Neural progenitor cell (in vitro differentiated cells): ENCODE results near the gene ENAH. TPM values are rescaled to one million over a fixed set of nuclear protein-coding genes. Genes with fewer than 3 reads are reported as not detected.

Experiments used
- DNase-seq: peaks from one replicate; pipeline ENCODE4 v3.0.0-alpha.2; 2016; ENCODE audit warnings: low spot score
- H2AFZ ChIP-seq: fragments of 200-600 bp; sonication (generic); replicated peaks from 2 replicates; pipeline ENCODE4 v1.6.1; 2016; ENCODE audit warnings: antibody characterized with exemption
- H3F3A ChIP-seq: fragments of 200-600 bp; sonication (generic); 2 replicates; pipeline ENCODE4 v1.6.1; 2016; ENCODE audit warnings: antibody characterized with exemption, low read depth
- H3K27ac ChIP-seq: fragments of 200-600 bp; sonication (generic); 2 replicates; pipeline ENCODE4 v1.5.1; 2016; ENCODE audit warnings: mild to moderate bottlenecking
- H3K27me3 ChIP-seq: fragments of 200-600 bp; sonication (generic); 2 replicates; pipeline ENCODE4 v1.6.1; 2016; ENCODE audit warnings: mild to moderate bottlenecking, moderate library complexity
- H3K36me3 ChIP-seq: fragments of 200-600 bp; sonication (generic); 2 replicates; pipeline ENCODE4 v1.5.1; 2016
- H3K4me1 ChIP-seq: fragments of 200-600 bp; sonication (generic); 2 replicates; pipeline ENCODE4 v1.6.1; 2016; ENCODE audit warnings: mixed run types
- H3K4me2 ChIP-seq: fragments of 200-600 bp; sonication (generic); 2 replicates; pipeline ENCODE4 v1.6.1; 2016
- H3K4me3 ChIP-seq: fragments of 200-600 bp; sonication (generic); 2 replicates; pipeline ENCODE4 v1.5.1; 2016
- H3K79me2 ChIP-seq: fragments of 200-600 bp; sonication (generic); 2 replicates; pipeline ENCODE4 v1.6.1; 2016; ENCODE audit warnings: low read depth
- H3K9ac ChIP-seq: fragments of 200-600 bp; sonication (generic); 2 replicates; pipeline ENCODE4 v1.6.1; 2016
- H3K9me3 ChIP-seq: fragments of 200-600 bp; sonication (generic); 2 replicates; pipeline ENCODE4 v1.5.1; 2016; ENCODE audit warnings: low read depth
- H4K20me1 ChIP-seq: fragments of 200-600 bp; sonication (generic); 2 replicates; pipeline ENCODE4 v1.6.1; 2016; ENCODE audit warnings: low read depth
- H3K27ac Mint-ChIP-seq: 3 replicates; pipeline ENCODE4 v1.8.0; 2021; ENCODE audit warnings: mixed read lengths
- H3K27me3 Mint-ChIP-seq: 2 replicates; pipeline ENCODE4 v1.8.0; 2022; ENCODE audit warnings: low read depth, mild to moderate bottlenecking, inconsistent platforms, moderate library complexity, mixed read lengths; ENCODE audit not compliant: insufficient read depth
- H3K36me3 Mint-ChIP-seq: 3 replicates; pipeline ENCODE4 v1.8.0; 2021; ENCODE audit warnings: mixed read lengths
- H3K4me1 Mint-ChIP-seq: 3 replicates; pipeline ENCODE4 v1.8.0; 2021; ENCODE audit warnings: mixed read lengths
- H3K4me3 Mint-ChIP-seq: 3 replicates; pipeline ENCODE4 v1.8.0; 2021; ENCODE audit warnings: mild to moderate bottlenecking, moderate library complexity, mixed read lengths
- H3K9me3 Mint-ChIP-seq: 3 replicates; pipeline ENCODE4 v1.8.0; 2020; ENCODE audit warnings: mixed read lengths
- CTCF ChIP-seq: fragments of 200-600 bp; sonication (generic); IDR thresholded peaks from 2 replicates; pipeline ENCODE4 v1.5.1; 2017; ENCODE audit warnings: antibody characterized with exemption, mild to moderate bottlenecking
- EZH2 ChIP-seq: fragments of 200-600 bp; sonication (generic); IDR thresholded peaks from 2 replicates; pipeline ENCODE4 v1.6.1; 2017; ENCODE audit warnings: antibody characterized with exemption, mild to moderate bottlenecking, moderate library complexity
- EZH2phosphoT487 ChIP-seq: fragments of 200-600 bp; sonication (generic); IDR thresholded peaks from 2 replicates; pipeline ENCODE4 v1.6.1; 2017; ENCODE audit warnings: antibody characterized with exemption
- total RNA-seq: library from RNA; depleted of rRNA; stranded (reverse); fragments of >200 nt; gene quantifications from 2 replicates; pipeline ENCODE4 v1.2.3, GENCODE V29; 2015; ENCODE audit warnings: low replicate concordance

Gene ENAH
- total RNA-seq, 1 donor from 2014 or later: 346 TPM

- peaks cover 27% of the 10 kb centered on the region for H3K36me3 Mint-ChIP-seq
- H3K9me3 ChIP-seq: no peaks in the 10 kb centered on the region
- TF ChIP-seq EZH2phosphoT487 (no peak), EZH2 (no peak), CTCF (no peak)
- no peak overlapping the region for H3K4me2 ChIP-seq
- H4K20me1 ChIP-seq: peaks cover 57% of the 10 kb centered on the region
- peaks cover 12% of the 10 kb centered on the region for H3K36me3 ChIP-seq
- no peaks in the 10 kb centered on the region for H3K9me3 Mint-ChIP-seq
- peaks cover 97% of the 10 kb centered on the region for H3K79me2 ChIP-seq
- H3K4me3 Mint-ChIP-seq: no peak overlapping the region
- peaks cover 37% of the 10 kb centered on the region for H3F3A ChIP-seq
- peaks cover 13% of the 10 kb centered on the region for H3K4me1 ChIP-seq
- no peaks in the 10 kb centered on the region for H3K27me3 Mint-ChIP-seq
- H3K9ac ChIP-seq: no peak overlapping the region
- H3K4me3 ChIP-seq: no peak overlapping the region
- H2AFZ ChIP-seq: no peak overlapping the region
- H3K4me1 Mint-ChIP-seq: no peaks in the 10 kb centered on the region
- H3K27me3 ChIP-seq: no peaks in the 10 kb centered on the region
- no peak overlapping the region for H3K27ac ChIP-seq
- DNase-seq: no peak
- no peak overlapping the region for H3K27ac Mint-ChIP-seq
Observed at GRCh38 chr1:225526878-225527277, 126.0 kb downstream of the ENAH start.

DNA sequence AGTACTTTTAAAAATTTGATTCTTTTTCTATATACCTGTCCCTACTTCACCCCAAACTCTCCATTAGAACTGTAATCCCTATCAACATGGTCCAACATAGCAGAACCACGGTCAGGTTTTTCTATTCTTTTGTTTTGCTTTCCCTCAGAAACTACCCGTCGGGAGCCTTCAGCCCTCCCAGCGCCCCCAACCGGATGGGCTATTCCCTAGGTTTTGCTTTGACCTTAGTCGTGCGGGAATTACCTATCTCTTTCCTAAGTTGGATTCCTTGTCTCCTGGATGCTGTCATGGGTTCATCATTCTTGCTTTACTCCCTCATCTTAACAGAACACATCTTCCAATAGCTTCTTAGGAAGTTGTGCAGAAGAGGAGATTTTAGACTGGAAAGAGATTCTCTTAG is 127.5 kb downstream of the ENAH start:
- H3K36me3 ChIP-seq: peaks cover 6% of the 10 kb centered on the region
- no peak overlapping the region for H3K27ac ChIP-seq
- no peak for TF ChIP-seq EZH2phosphoT487
- H4K20me1 ChIP-seq: peaks cover 44% of the 10 kb centered on the region
- H3K79me2 ChIP-seq: peaks cover 96% of the 10 kb centered on the region
- H3K9ac ChIP-seq: no peak overlapping the region
- no peaks in the 10 kb centered on the region for H3K27me3 Mint-ChIP-seq
- H3K4me2 ChIP-seq: no peak overlapping the region
- H3K4me1 ChIP-seq: peaks cover 13% of the 10 kb centered on the region
- no peak overlapping the region for H3K4me3 Mint-ChIP-seq
- no peak for DNase-seq
- H3K4me3 ChIP-seq: no peak overlapping the region
- H2AFZ ChIP-seq: no peak overlapping the region
- no peaks in the 10 kb centered on the region for H3K27me3 ChIP-seq
- H3F3A ChIP-seq: peaks cover 40% of the 10 kb centered on the region
- no peaks in the 10 kb centered on the region for H3K4me1 Mint-ChIP-seq
- no peaks in the 10 kb centered on the region for H3K9me3 ChIP-seq
- H3K9me3 Mint-ChIP-seq: no peaks in the 10 kb centered on the region
- H3K36me3 Mint-ChIP-seq: peaks cover 22% of the 10 kb centered on the region
- H3K27ac Mint-ChIP-seq: no peak overlapping the region

DNA sequence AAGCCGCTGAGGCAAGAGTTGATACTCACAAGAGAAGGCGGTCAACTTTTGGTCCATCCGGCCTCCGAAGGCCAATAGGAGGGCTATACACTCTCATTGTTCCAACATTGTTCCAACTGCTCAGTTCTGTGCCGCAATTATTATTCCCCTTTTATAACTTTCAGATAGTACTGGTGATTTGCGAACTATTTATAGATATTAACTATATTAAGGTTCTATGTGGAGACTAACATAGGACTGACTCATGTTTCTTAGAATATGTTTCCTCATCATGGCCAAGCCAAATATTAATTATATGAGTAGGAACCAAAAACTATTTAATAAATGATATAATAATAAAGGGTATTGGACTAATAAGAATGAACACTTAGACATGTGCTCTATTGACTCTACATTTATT is 128.4 kb downstream of the ENAH start:
- TF ChIP-seq EZH2phosphoT487 (no peak), CTCF (no peak), EZH2 (no peak)
- Histone ChIP-seq H3K9me3 (no peaks in the 10 kb centered on the region), H4K20me1 (peaks cover 48% of the 10 kb centered on the region), H3K36me3 (peaks cover 4% of the 10 kb centered on the region), H3F3A (peaks cover 43% of the 10 kb centered on the region), H3K4me3 (no peak overlapping the region), H3K4me2 (no peak overlapping the region), H3K4me1 (peaks cover 16% of the 10 kb centered on the region), H3K27ac (no peak overlapping the region), H2AFZ (no peak overlapping the region), H3K27me3 (no peaks in the 10 kb centered on the region), H3K9ac (no peak overlapping the region), H3K79me2 (peaks cover 95% of the 10 kb centered on the region)
- Mint-ChIP-seq H3K4me3 (no peak overlapping the region), H3K4me1 (no peaks in the 10 kb centered on the region), H3K36me3 (peaks cover 22% of the 10 kb centered on the region), H3K9me3 (no peaks in the 10 kb centered on the region), H3K27ac (no peak overlapping the region), H3K27me3 (no peaks in the 10 kb centered on the region)
- no peak for DNase-seq

DNA sequence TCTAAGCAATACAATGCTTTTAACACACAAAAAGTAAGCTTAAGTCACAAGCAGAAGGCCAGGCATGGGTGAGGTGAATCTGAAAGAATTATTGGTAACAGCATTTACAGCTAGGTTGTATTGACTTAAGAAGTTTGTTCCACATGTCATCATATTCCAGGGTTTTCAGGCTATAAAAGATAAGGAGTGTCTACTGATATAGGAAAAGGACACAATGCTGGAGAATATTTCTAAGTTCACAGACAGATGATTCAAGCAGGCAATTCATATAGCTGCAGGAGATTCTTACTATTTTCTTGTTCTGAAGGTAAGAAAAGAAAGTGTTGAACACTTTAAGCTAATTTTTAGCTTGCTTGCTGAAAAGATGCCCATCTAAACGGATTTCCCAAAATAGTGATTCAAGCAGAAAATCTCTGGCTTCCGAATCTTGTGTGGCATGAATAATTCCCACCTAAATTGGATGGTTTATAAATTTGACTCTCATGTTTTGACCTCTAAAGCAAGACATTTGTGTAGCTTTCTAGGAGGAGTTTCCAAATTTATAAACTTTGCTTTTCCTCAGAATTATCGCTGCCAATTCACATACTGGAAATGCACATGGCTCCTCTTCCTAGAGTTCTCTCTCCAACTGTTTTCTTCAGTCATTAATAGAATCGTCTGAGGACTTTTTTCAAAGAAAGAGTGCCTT is 129.5 kb downstream of the ENAH start:
- Mint-ChIP-seq H3K27ac (no peak overlapping the region), H3K4me3 (no peak overlapping the region), H3K27me3 (no peaks in the 10 kb centered on the region), H3K36me3 (peaks cover 32% of the 10 kb centered on the region), H3K9me3 (no peaks in the 10 kb centered on the region), H3K4me1 (peaks cover 4% of the 10 kb centered on the region)
- Histone ChIP-seq H3K27me3 (no peaks in the 10 kb centered on the region), H3K4me2 (no peak overlapping the region), H4K20me1 (peaks cover 49% of the 10 kb centered on the region), H3K4me3 (no peak overlapping the region), H3K9me3 (no peaks in the 10 kb centered on the region), H2AFZ (no peak overlapping the region), H3K4me1 (peaks cover 20% of the 10 kb centered on the region), H3K27ac (peak overlapping the region; percentile 21), H3K36me3 (peaks cover 11% of the 10 kb centered on the region), H3K79me2 (peaks cover 94% of the 10 kb centered on the region), H3K9ac (no peak overlapping the region), H3F3A (peaks cover 54% of the 10 kb centered on the region)
- DNase-seq: no peak
- TF ChIP-seq EZH2phosphoT487: no peak
- TF ChIP-seq CTCF: no peak
- no peak for TF ChIP-seq EZH2
